Esophagus muscularis mucosa (tissue), 4 donors: ENCODE results near the gene PLEKHA6. TPM values are rescaled to one million over a fixed set of nuclear protein-coding genes. Genes with fewer than 3 reads are reported as not detected.

Experiments used
- DNase-seq: peaks from one replicate; pipeline ENCODE4 v3.0.0-alpha.2; 2017; ENCODE audit errors: extremely low spot score
- H3K27ac ChIP-seq, 4 donors: fragments of 200-600 bp; sonication (generic); replicated peaks in 1 of 4; 1 replicate in 3 of 4; 2 replicates in 1 of 4; pipeline ENCODE4 v1.5.1; 2016 to 2019; ENCODE audit warnings: mild to moderate bottlenecking in 1 of 4
- H3K27me3 ChIP-seq, 4 donors: fragments of 200-600 bp; sonication (generic); one replicate each; pipeline versions ENCODE4 v1.5.1 to v1.6.0; 2016 to 2019
- H3K36me3 ChIP-seq, 4 donors: fragments of 200-600 bp; sonication (generic); one replicate each; pipeline ENCODE4 v1.5.1; 2016 to 2019
- H3K4me1 ChIP-seq, 4 donors: fragments of 200-600 bp; sonication (generic); one replicate each; pipeline ENCODE4 v1.5.1; 2016 to 2019
- H3K4me3 ChIP-seq, 4 donors: fragments of 200-600 bp; sonication (generic); 1 replicate in 2 of 4; 2 replicates in 2 of 4; pipeline ENCODE4 v1.5.1; 2016 to 2019; ENCODE audit warnings: mild to moderate bottlenecking in 4 of 4, moderate library complexity in 1 of 4
- H3K9me3 ChIP-seq, 4 donors: fragments of 200-600 bp; sonication (generic); 1 replicate in 3 of 4; 2 replicates in 1 of 4; pipeline ENCODE4 v1.5.1; 2016 to 2019
- CTCF ChIP-seq, 3 experiments: fragments of 200-600 bp in 2 of 3; fragments of 450-650 bp in 1 of 3; sonication (generic) in 2 of 3; IDR thresholded peaks; one replicate each; pipeline ENCODE4 v1.5.1; 2017 to 2019; ENCODE audit warnings: antibody characterized with exemption in 3 of 3, mild to moderate bottlenecking in 2 of 3, moderate library complexity in 1 of 3
- EP300 ChIP-seq: sonication (generic); formaldehyde crosslinking; IDR thresholded peaks from one replicate; pipeline ENCODE4 v1.6.1; 2017; ENCODE audit warnings: antibody characterized with exemption
- POLR2A ChIP-seq: fragments of 450-650 bp; IDR thresholded peaks from one replicate; pipeline ENCODE4 v1.6.1; 2017; ENCODE audit warnings: antibody characterized with exemption, moderate library complexity, mild to moderate bottlenecking, low read depth
- POLR2AphosphoS5 ChIP-seq, 2 donors: sonication (generic); formaldehyde crosslinking; IDR thresholded peaks; one replicate each; pipeline ENCODE4 v1.6.1; 2017; ENCODE audit warnings: antibody characterized with exemption in 2 of 2
- WGBS: methylation state at CpG from one replicate; pipeline ENCODE4 v1.1.5; 2018; 5-methylcytosine and 5-hydroxymethylcytosine counted together
- intact Hi-C: fragments of 100-400 bp; cut with DNase I; formaldehyde crosslinking; loops from one replicate; pipeline ENCODE4 v1.15.1; 2023
- small RNA-seq, 3 donors: library from RNA; depleted of rRNA; stranded (forward); fragments of <200 nt; gene quantifications; one replicate each; pipeline ENCODE3, GENCODE V24; 2016
- total RNA-seq, 4 donors: library from RNA; depleted of rRNA; stranded (reverse); fragments of >200 nt; gene quantifications; one replicate each; pipeline versions ENCODE4 v1.1.0 to v1.2.1, GENCODE V29; 2016

The PLEKHA6 gene
- total RNA-seq, 4 donors from 2014 or later = 11.9 to 22.4 (median 15.9) TPM

- TF ChIP-seq POLR2AphosphoS5 (IDR thresholded peaks at IDR 0.05) = no peak
- TF ChIP-seq CTCF (IDR thresholded peaks at IDR 0.05) = no peak
- no peak for TF ChIP-seq POLR2A
- no peak for TF ChIP-seq EP300
- 94% methylated on average over 4 of the region's 4 CpGs for WGBS
- intact Hi-C loops = no loop called here
- no peaks in the 10 kb centered on the region for H3K36me3 ChIP-seq
- no peaks in the 10 kb centered on the region for H3K4me1 ChIP-seq
- no peak overlapping the region for H3K4me3 ChIP-seq
- no peak overlapping the region for H3K27ac ChIP-seq
- DNase-seq = no peak
- peaks cover 0 to 19% (median 13%) of the 10 kb centered on the region in 4 donors for H3K9me3 ChIP-seq
- peaks cover 0 to 32% (median 0%) of the 10 kb centered on the region in 4 donors for H3K27me3 ChIP-seq
These were observed 189.9 kb downstream of the PLEKHA6 start for GRCh38 chr1:204169858-204170257.

Small RNA genes within 50 kb of the gene (small RNA-seq; reads per million reads assigned to genes)
- 0 reads per million in 3 donors for gene AL606489.2

Other genes starting within 250 kb of the PLEKHA6 start
- 10 to 100 TPM in 1 of 4 donors, 1 to 10 TPM in 3; 5.6 to 15.3 (median 6.8) TPM for gene ETNK2, start 207.9 kb downstream of the PLEKHA6 start, total RNA-seq
- gene REN, start 193.6 kb downstream of the PLEKHA6 start, total RNA-seq = not detected
- not detected for gene KISS1, start 163.4 kb downstream of the PLEKHA6 start, total RNA-seq
- under 1 TPM in 2 of 4 donors, not detected in 2; 0.39 to 0.83 TPM for gene GOLT1A, start 145.9 kb downstream of the PLEKHA6 start, total RNA-seq
- gene PPP1R15B, start 51.9 kb upstream of the PLEKHA6 start, total RNA-seq = 10 to 100 TPM; 42.8 to 56.4 (median 51.4) TPM
- gene PIK3C2B, start 134.9 kb upstream of the PLEKHA6 start, total RNA-seq = 10 to 100 TPM; 10.8 to 15.8 (median 13.6) TPM
- 10 to 100 TPM; 21.6 to 51.1 (median 28.5) TPM for gene MDM4, start 156.5 kb upstream of the PLEKHA6 start, total RNA-seq